Measurements from ENCODE around the gene PCDHGA3. TPM values are rescaled to one million over a fixed set of nuclear protein-coding genes. Genes with fewer than 3 reads are reported as not detected.

The PCDHGA3 gene
- total and polyA plus RNA-seq, 2 of the 13 experiments (the other 11 are each of a cell fraction or from before 2014, with no cell fraction given) = 0.05 TPM; not detected in 1

- intact Hi-C loops (cut with micrococcal nuclease; ENCODE audit: unreplicated experiment) (loop anchor here (5.0 kb wide), 1 partner anchor 236 kb away; no protein-coding TSS in a partner anchor), in situ Hi-C loops (cut with HindIII; ENCODE audit: extremely low pct_ligation_motif_present, low pct_unique_long_range_greater_than_20kb) (no loop called here)
- Histone ChIP-seq H3K4me3 (replicated peaks in 1 of 3; ENCODE audit: insufficient read depth in 1 of 3, low read depth in 2 of 3, low read length in 3 of 3) (peak overlapping the region; percentile 32 to 58 (median 54); a peak in 5 of 6 replicates), H3K27me3 (ENCODE audit: control insufficient read depth in 1 of 2, insufficient read depth in 2 of 2, low read length in 2 of 2) (peaks cover 0 to 9% of the 10 kb centered on the region in 2 experiments; a peak in 2 of 5 replicates), H3K79me2 (ENCODE audit: insufficient read depth, low read length) (no peaks in the 10 kb centered on the region), H2AFZ (ENCODE audit: low read length) (peak overlapping the region; percentile 91), H3K4me1 (ENCODE audit: insufficient read depth, low read length) (peaks cover 18% of the 10 kb centered on the region), H3K9me3 (ENCODE audit: low read length) (no peaks in the 10 kb centered on the region; the same call in 1 of the 2 replicates), H3K36me3 (replicated peaks in 1 of 2; ENCODE audit: control insufficient read depth in 1 of 2, insufficient read depth in 2 of 2, low read length in 2 of 2) (no peaks in the 10 kb centered on the region), H4K20me1 (ENCODE audit: insufficient read depth, low read length) (no peaks in the 10 kb centered on the region), H3K4me2 (ENCODE audit: low read depth, low read length) (peak overlapping the region; percentile 71), H3K27ac (ENCODE audit: extremely low read length, insufficient read depth, low read length) (no peak overlapping the region), H3K9ac (ENCODE audit: insufficient read depth, low read depth, low read length) (peak overlapping the region; percentile 54)
- BruUV-seq (replicated peaks) = TSS peak; percentile 47
- peak; percentile 58 for DNase-seq (ENCODE audit: low spot score)
- ATAC-seq = peak; percentile 89
- WGBS (ENCODE audit: low lambda C conversion rate) = 35% methylated on average over 27 of the region's 27 CpGs
- CTCF ChIA-PET (ENCODE audit: low intra/inter-chr PET ratio, low total read pairs) = interaction anchor here (1.2 to 1.3 kb wide), 2 partner anchors 198 to 238 kb away, joined by 3 read pairs; no protein-coding TSS in a partner anchor
- peak; percentile 44 for FAIRE-seq
- POLR2A ChIA-PET = no interaction called here
- TF ChIP-seq GABPA (IDR thresholded peaks at IDR 0.05; ENCODE audit: low read depth, low read length) (no peak), GABPA (CRISPR knock-in tag; IDR thresholded peaks at IDR 0.05; ENCODE audit: low read depth) (no peak), ZBTB2 (CRISPR knock-in tag; IDR thresholded peaks at IDR 0.05; ENCODE audit: low read depth) (no peak), ATF7 (IDR thresholded peaks at IDR 0.05) (no peak), ATF7 (CRISPR knock-in tag; IDR thresholded peaks at IDR 0.05) (no peak), ZSCAN5A (CRISPR knock-in tag; IDR thresholded peaks at IDR 0.05; ENCODE audit: borderline replicate concordance) (no peak), ZMAT3 (CRISPR knock-in tag; conservative IDR thresholded peaks at IDR 0.05) (no peak), ZBTB7A (CRISPR knock-in tag; IDR thresholded peaks at IDR 0.05) (no peak), ZNF3 (CRISPR knock-in tag; IDR thresholded peaks at IDR 0.05) (no peak), MTA1 (CRISPR knock-in tag; IDR thresholded peaks at IDR 0.05; ENCODE audit: borderline replicate concordance) (no peak), MXD1 (CRISPR knock-in tag; IDR thresholded peaks at IDR 0.05) (no peak), TRAFD1 (CRISPR knock-in tag; IDR thresholded peaks at IDR 0.05; ENCODE audit: borderline replicate concordance) (no peak), ZNF761 (CRISPR knock-in tag; conservative IDR thresholded peaks at IDR 0.05) (no peak), SAP130 (CRISPR knock-in tag; IDR thresholded peaks at IDR 0.05; ENCODE audit: low read depth) (peak; percentile 32; the same call in 1 of the 2 replicates), ZNF547 (CRISPR knock-in tag; IDR thresholded peaks at IDR 0.05) (0 out of 2 replicates have a peak, but pooled peaks have one; percentile 50), TFDP1 (CRISPR knock-in tag; IDR thresholded peaks at IDR 0.05; ENCODE audit: borderline replicate concordance) (peak; percentile 64; the same call in 1 of the 2 replicates), XRCC5 (optimal IDR thresholded peaks at IDR 0.05; ENCODE audit: low read length) (peak; percentile 48), NFYB (CRISPR knock-in tag; IDR thresholded peaks at IDR 0.05) (0 out of 2 replicates have a peak, but pooled peaks have one; percentile 9), HOXA7 (CRISPR knock-in tag; IDR thresholded peaks at IDR 0.05) (no peak)
Measured at GRCh38 chr5:141326088-141326854, 17.4 kb upstream of the PCDHGA3 start.

Data from HepG2 (cell line).